T-cell (primary cell): ENCODE measurements around the gene HAT1. TPM values are rescaled to one million over a fixed set of nuclear protein-coding genes. Genes with fewer than 3 reads are reported as not detected.
"Not testable (repeated sequence)": the region's sequence is repeated elsewhere in the genome, so short reads cannot be mapped to it uniquely, and the experiment has no call there.

Experiments used
- ATAC-seq, 4 experiments: fragments of 200-7000 bp in 3 of 4; fragments of 150-1000 bp in 1 of 4; cut with Tn5 transposase; replicated peaks in 1 of 4; 1 replicate in 3 of 4; 2 replicates in 1 of 4; pipeline ENCODE4 v1.10.0; 2021; ENCODE audit warnings: moderate library complexity in 3 of 4, mild to moderate bottlenecking in 2 of 4, moderate number of reproducible peaks in 1 of 4
- CTCF ChIA-PET, 2 donors: fragments of 300-600 bp; sonication (Branson Sonifier 250); formaldehyde crosslinking; loops; one replicate each; lab custom pipeline; 2022; ENCODE audit warnings: antibody characterized with exemption in 2 of 2; lab: Charles Lee
- POLR2A ChIA-PET, 2 donors: fragments of 300-600 bp; sonication (Branson Sonifier 250); formaldehyde crosslinking; loops; one replicate each; lab custom pipeline; 2022; ENCODE audit warnings: antibody characterized with exemption in 2 of 2; lab: Charles Lee
- DNase-seq, 35 experiments: peaks; one replicate each; pipeline versions ENCODE4 v3.0.0 to v3.0.0-alpha.2; 2013 to 2023
- H3K27ac ChIP-seq: one replicate; pipeline ENCODE4 v1.5.1; 2013; ENCODE audit warnings: low read length
- H3K27me3 ChIP-seq, 2 experiments: replicated peaks in 1 of 2; 1 replicate in 1 of 2; 2 replicates in 1 of 2; pipeline versions ENCODE4 v1.6.1 to v1.7.0; 2013; ENCODE audit warnings: low read length in 1 of 2, mixed read lengths in 1 of 2; ENCODE audit not compliant: control insufficient read depth in 2 of 2, insufficient read depth in 2 of 2; ENCODE audit errors: extremely low read depth in 1 of 2
- H3K36me3 ChIP-seq, 2 donors: 1 replicate in 1 of 2; 2 replicates in 1 of 2; pipeline versions ENCODE4 v1.6.1 to v1.7.0; 2013; ENCODE audit warnings: low read length in 1 of 2; ENCODE audit not compliant: control insufficient read depth in 2 of 2, insufficient read depth in 1 of 2; ENCODE audit errors: extremely low read depth in 1 of 2
- H3K4me1 ChIP-seq, 2 experiments: 1 replicate in 1 of 2; 2 replicates in 1 of 2; pipeline versions ENCODE4 v1.6.1 to v1.7.0; 2013; ENCODE audit warnings: low read length in 2 of 2, mixed read lengths in 1 of 2; ENCODE audit not compliant: insufficient read depth in 2 of 2, control insufficient read depth in 1 of 2; ENCODE audit errors: extremely low read depth in 1 of 2
- H3K4me3 ChIP-seq, 2 donors: 1 replicate in 1 of 2; 2 replicates in 1 of 2; pipeline versions ENCODE4 v1.5.1 to v1.7.0; 2013; ENCODE audit warnings: mild to moderate bottlenecking in 2 of 2, low read length in 1 of 2, moderate library complexity in 1 of 2; ENCODE audit not compliant: control insufficient read depth in 1 of 2; ENCODE audit errors: extremely low read depth in 1 of 2
- H3K9me3 ChIP-seq: 2 replicates; pipeline ENCODE4 v1.7.0; 2013
- H3K27ac Mint-ChIP-seq, 2 donors: one replicate each; pipeline ENCODE4 v1.8.0; 2020 to 2021; ENCODE audit warnings: mild to moderate bottlenecking in 2 of 2, mixed read lengths in 2 of 2
- H3K27me3 Mint-ChIP-seq, 2 donors: one replicate each; pipeline ENCODE4 v1.8.0; 2021 to 2022; ENCODE audit warnings: mixed read lengths in 2 of 2
- H3K36me3 Mint-ChIP-seq: one replicate; pipeline ENCODE4 v1.8.0; 2021; ENCODE audit warnings: mixed read lengths
- H3K4me1 Mint-ChIP-seq, 3 donors: one replicate each; pipeline ENCODE4 v1.8.0; 2020 to 2022; ENCODE audit warnings: mixed read lengths in 3 of 3, mild to moderate bottlenecking in 1 of 3
- H3K4me3 Mint-ChIP-seq, 3 donors: one replicate each; pipeline ENCODE4 v1.8.0; 2020 to 2022; ENCODE audit warnings: mild to moderate bottlenecking in 3 of 3, mixed read lengths in 3 of 3, moderate library complexity in 3 of 3
- H3K9me3 Mint-ChIP-seq, 3 donors: one replicate each; pipeline ENCODE4 v1.8.0; 2020 to 2022; ENCODE audit warnings: mixed read lengths in 3 of 3
- WGBS: methylation state at CpG from one replicate; pipeline ENCODE4 v1.1.5; 2013; ENCODE audit warnings: missing lambda C conversion rate; ENCODE audit not compliant: insufficient coverage; 5-methylcytosine and 5-hydroxymethylcytosine counted together
- total RNA-seq, 35 experiments: library from RNA in 6 of 35; stranded (reverse) in 6 of 35; fragments of 120-200 nt in 1 of 35; gene quantifications; one replicate each; pipeline versions ENCODE4 v1.2.1 to v1.2.4 and lab custom pipeline; 2013 to 2026

The HAT1 gene
- total RNA-seq, 5 donors from 2014 or later (not counting 1 experiment from before 2014, with no cell fraction given), result 18.0 to 24.8 (median 22.9) TPM

- Mint-ChIP-seq H3K36me3 (peaks cover 36% of the 10 kb centered on the region), H3K4me3 (no peak overlapping the region), H3K27ac (no peak overlapping the region), H3K27me3 (no peaks in the 10 kb centered on the region), H3K9me3 (no peaks in the 10 kb centered on the region), H3K4me1 (peaks cover 29 to 32% (median 32%) of the 10 kb centered on the region in 3 donors)
- Histone ChIP-seq H3K4me3 (no peak overlapping the region), H3K9me3 (no peaks in the 10 kb centered on the region), H3K27me3 (no peaks in the 10 kb centered on the region), H3K36me3 (peaks cover 0 to 20% of the 10 kb centered on the region in 2 donors), H3K27ac (no peak overlapping the region), H3K4me1 (peaks cover 0 to 10% of the 10 kb centered on the region in 2 experiments)
- ChIA-PET POLR2A (no interaction called here), CTCF (no interaction called here)
- DNase-seq (no peak), ATAC-seq (no peak)
These were observed 44.4 kb downstream of the HAT1 start for GRCh38 chr2:171966688-171967087.

DNA sequence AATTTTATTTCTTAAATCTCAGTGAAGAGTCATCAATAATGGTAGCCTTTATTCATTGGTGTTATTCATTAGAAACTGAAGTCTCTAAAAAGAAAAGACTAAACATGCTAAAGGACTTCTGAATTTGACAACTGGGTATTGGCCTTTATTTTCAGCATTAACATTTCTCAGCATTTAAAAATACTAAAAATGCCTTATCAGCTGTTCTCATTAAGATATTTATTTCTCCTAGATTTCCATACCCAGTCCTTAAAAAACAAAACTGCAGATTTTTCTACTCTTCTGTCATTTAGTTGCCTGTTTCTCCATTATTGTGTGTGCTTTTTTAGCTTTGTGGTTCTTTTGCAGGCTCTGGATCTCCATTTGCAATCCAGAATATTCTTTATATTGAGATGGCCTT, 46.2 kb downstream of the HAT1 start:
- Histone ChIP-seq H3K36me3 (peaks cover 0 to 20% of the 10 kb centered on the region in 2 donors), H3K4me1 (peaks cover 0 to 10% of the 10 kb centered on the region in 2 experiments), H3K4me3 (no peak overlapping the region), H3K27me3 (no peaks in the 10 kb centered on the region), H3K9me3 (no peaks in the 10 kb centered on the region), H3K27ac (no peak overlapping the region)
- no peak overlapping the region for H3K27ac Mint-ChIP-seq
- H3K27me3 Mint-ChIP-seq, result no peaks in the 10 kb centered on the region
- CTCF ChIA-PET, result no interaction called here
- DNase-seq (no peak), ATAC-seq (no peak)
- peaks cover 23 to 26% (median 26%) of the 10 kb centered on the region in 3 donors for H3K4me1 Mint-ChIP-seq
- no peak overlapping the region for H3K4me3 Mint-ChIP-seq
- H3K9me3 Mint-ChIP-seq, result no peaks in the 10 kb centered on the region
- POLR2A ChIA-PET, result interaction anchor here in 1 of 2 donors (0.5 kb wide), 1 partner anchor 9 kb away, joined by 4 read pairs; no protein-coding TSS in a partner anchor
- H3K36me3 Mint-ChIP-seq, result peaks cover 47% of the 10 kb centered on the region

GRCh38 chr2:171972329-171972982, 50.2 kb downstream of the HAT1 start:
- ChIA-PET POLR2A (interaction anchor here in 1 of 2 donors (0.7 kb wide), 1 partner anchor 40 kb away, joined by 3 read pairs; no protein-coding TSS in a partner anchor), CTCF (interaction anchor here in 1 of 2 donors (0.6 kb wide), 2 partner anchors 11 to 35 kb away, joined by 4 to 10 read pairs; no protein-coding TSS in a partner anchor)
- Histone ChIP-seq H3K27ac (no peak overlapping the region), H3K4me1 (no peaks in the 10 kb centered on the region), H3K4me3 (no peak overlapping the region), H3K27me3 (no peaks in the 10 kb centered on the region), H3K9me3 (no peaks in the 10 kb centered on the region), H3K36me3 (peaks cover 0 to 15% of the 10 kb centered on the region in 2 donors)
- WGBS, result 100% methylated on average over 1 of the region's 2 CpGs
- ATAC-seq (no peak), DNase-seq (no peak)
- Mint-ChIP-seq H3K27ac (no peak overlapping the region), H3K36me3 (peaks cover 54% of the 10 kb centered on the region), H3K4me3 (no peak overlapping the region), H3K27me3 (no peaks in the 10 kb centered on the region), H3K4me1 (no peaks in the 10 kb centered on the region), H3K9me3 (no peaks in the 10 kb centered on the region)

GRCh38 chr2:171979103-171979502, 56.8 kb downstream of the HAT1 start:
- H3K27me3 ChIP-seq, result no peaks in the 10 kb centered on the region
- Mint-ChIP-seq H3K9me3 (peaks cover 0 to 4% (median 0%) of the 10 kb centered on the region in 3 donors), H3K36me3 (peaks cover 66% of the 10 kb centered on the region), H3K4me1 (no peaks in the 10 kb centered on the region), H3K27me3 (no peaks in the 10 kb centered on the region), H3K27ac (no peak overlapping the region), H3K4me3 (no peak overlapping the region)
- no peak for ATAC-seq
- no peaks in the 10 kb centered on the region for H3K4me1 ChIP-seq
- CTCF ChIA-PET, result no interaction called here
- peaks cover 3 to 43% of the 10 kb centered on the region in 2 donors for H3K36me3 ChIP-seq
- no CpG with 5 or more reads among the region's 4 CpGs for WGBS
- POLR2A ChIA-PET, result interaction anchor here in 1 of 2 donors (0.6 kb wide), 1 partner anchor 155 kb away, joined by 6 read pairs; no protein-coding TSS in a partner anchor
- H3K27ac ChIP-seq, result no peak overlapping the region
- H3K9me3 ChIP-seq, result no peaks in the 10 kb centered on the region
- DNase-seq, result no peak
- H3K4me3 ChIP-seq, result no peak overlapping the region

GRCh38 chr2:171983924-171984323, 61.7 kb downstream of the HAT1 start:
- H3K4me3 ChIP-seq, H3K4me1 Mint-ChIP-seq, H3K27me3 ChIP-seq, H3K27ac ChIP-seq, H3K4me3 Mint-ChIP-seq, ATAC-seq, H3K27ac Mint-ChIP-seq, H3K4me1 ChIP-seq, H3K27me3 Mint-ChIP-seq, DNase-seq, H3K9me3 ChIP-seq, CTCF ChIA-PET, H3K9me3 Mint-ChIP-seq, POLR2A ChIA-PET: not testable (repeated sequence)
- H3K36me3 ChIP-seq, result peaks cover 3 to 23% of the 10 kb centered on the region in 2 donors
- peaks cover 36% of the 10 kb centered on the region for H3K36me3 Mint-ChIP-seq
- no CpG with 5 or more reads among the region's 1 CpG for WGBS

DNA sequence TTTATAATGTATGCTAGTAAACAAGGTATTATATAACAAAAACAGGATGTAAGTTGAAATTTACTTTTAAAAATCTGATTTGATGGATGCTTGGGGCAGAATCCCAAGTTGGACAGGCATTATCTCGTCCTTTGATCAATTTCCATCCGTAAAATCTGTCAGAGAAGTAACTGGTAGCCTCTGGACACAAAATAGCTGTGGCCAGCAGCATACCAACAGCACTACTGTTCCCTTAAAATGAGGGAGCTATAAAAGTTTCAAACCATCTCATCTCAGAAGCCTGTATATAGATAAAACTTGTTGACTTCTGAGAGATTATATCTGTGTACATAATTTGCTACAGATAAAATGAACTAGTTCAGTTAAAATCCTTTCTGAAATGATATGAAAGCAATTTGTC, 62.8 kb downstream of the HAT1 start:
- no peak overlapping the region for H3K4me3 ChIP-seq
- H3K4me1 ChIP-seq, result no peaks in the 10 kb centered on the region
- H3K9me3 Mint-ChIP-seq, result peaks cover 0 to 4% (median 0%) of the 10 kb centered on the region in 3 donors
- CTCF ChIA-PET, result no interaction called here
- ATAC-seq, result no peak
- peaks cover 25% of the 10 kb centered on the region for H3K36me3 Mint-ChIP-seq
- no CpG with 5 or more reads among the region's 2 CpGs for WGBS
- H3K4me1 Mint-ChIP-seq, result no peaks in the 10 kb centered on the region
- H3K36me3 ChIP-seq, result peaks cover 3 to 12% of the 10 kb centered on the region in 2 donors
- POLR2A ChIA-PET, result no interaction called here
- H3K27ac ChIP-seq, result no peak overlapping the region
- no peak for DNase-seq
- no peaks in the 10 kb centered on the region for H3K9me3 ChIP-seq
- H3K4me3 Mint-ChIP-seq, result no peak overlapping the region
- H3K27me3 ChIP-seq, result no peaks in the 10 kb centered on the region
- no peak overlapping the region for H3K27ac Mint-ChIP-seq
- no peaks in the 10 kb centered on the region for H3K27me3 Mint-ChIP-seq
